ENCODE measurements around the gene GUCY1A2.
A peak's percentile ranks its signal among the peaks of the same experiment; 100 is the strongest.
"Not testable (repeated sequence)": the region's sequence is repeated elsewhere in the genome, so short reads cannot be mapped to it uniquely, and the experiment has no call there.

GUCY1A2 gene

GRCh38 chr11:106785913-106786650 is 232.2 kb downstream of the GUCY1A2 start:
- H3K36me3 ChIP-seq (ENCODE audit: insufficient read depth, low read length) = no peaks in the 10 kb centered on the region
- peak overlapping the region; percentile 24; the same call in 1 of the 2 replicates for H2AFZ ChIP-seq (ENCODE audit: low read depth, low read length)
- H3K27ac ChIP-seq (ENCODE audit: low read length) = no peak overlapping the region
- H3K4me2 ChIP-seq (ENCODE audit: insufficient read depth, low read length) = no peak overlapping the region
- H4K20me1 ChIP-seq (ENCODE audit: insufficient read depth, low read length) = no peaks in the 10 kb centered on the region
- no peak overlapping the region for H3K4me3 ChIP-seq (ENCODE audit: low read depth in 1 of 2, low read length in 2 of 2)
- H3K9ac ChIP-seq (ENCODE audit: low read depth, low read length) = no peak overlapping the region
- ATAC-seq (ENCODE audit: insufficient read depth, low read depth) (no peak), DNase-seq (no peak)
- H3K4me1 ChIP-seq (ENCODE audit: insufficient read depth, low read length) = peaks cover 7% of the 10 kb centered on the region; the same call in 1 of the 2 replicates
- no peaks in the 10 kb centered on the region for H3K79me2 ChIP-seq (ENCODE audit: insufficient read depth, low read length)
- H3K9me3 ChIP-seq (ENCODE audit: insufficient read depth, low read length, severe bottlenecking) = no peaks in the 10 kb centered on the region
- TF ChIP-seq EZH2 (IDR thresholded peaks at IDR 0.05; ENCODE audit: borderline replicate concordance, low read depth, low read length, severe bottlenecking) (no peak), CTCF (IDR thresholded peaks at IDR 0.05; ENCODE audit: borderline replicate concordance, extremely low read depth, low read length, poor library complexity, severe bottlenecking) (no peak)
- no peaks in the 10 kb centered on the region for H3K27me3 ChIP-seq (ENCODE audit: insufficient read depth, low read length, poor library complexity)

GRCh38 chr11:106777302-106777701 is 241.0 kb downstream of the GUCY1A2 start:
- H3K36me3 ChIP-seq (ENCODE audit: insufficient read depth, low read length); H3K27me3 ChIP-seq (ENCODE audit: insufficient read depth, low read length, poor library complexity); ATAC-seq (ENCODE audit: insufficient read depth, low read depth): not testable (repeated sequence)

GRCh38 chr11:106770489-106771085 is 247.7 kb downstream of the GUCY1A2 start:
- Histone ChIP-seq H2AFZ (ENCODE audit: low read depth, low read length) (no peak overlapping the region), H3K4me3 (ENCODE audit: low read depth in 1 of 2, low read length in 2 of 2) (no peak overlapping the region), H4K20me1 (ENCODE audit: insufficient read depth, low read length) (no peaks in the 10 kb centered on the region), H3K36me3 (ENCODE audit: insufficient read depth, low read length) (no peaks in the 10 kb centered on the region), H3K79me2 (ENCODE audit: insufficient read depth, low read length) (no peaks in the 10 kb centered on the region), H3K9ac (ENCODE audit: low read depth, low read length) (no peak overlapping the region), H3K9me3 (ENCODE audit: insufficient read depth, low read length, severe bottlenecking) (no peaks in the 10 kb centered on the region), H3K4me2 (ENCODE audit: insufficient read depth, low read length) (no peak overlapping the region), H3K27ac (ENCODE audit: low read length) (no peak overlapping the region), H3K4me1 (ENCODE audit: insufficient read depth, low read length) (no peaks in the 10 kb centered on the region), H3K27me3 (ENCODE audit: insufficient read depth, low read length, poor library complexity) (no peaks in the 10 kb centered on the region)
- DNase-seq = no peak
- ATAC-seq (ENCODE audit: insufficient read depth, low read depth) = no peak
- no peak for TF ChIP-seq CTCF (IDR thresholded peaks at IDR 0.05; ENCODE audit: borderline replicate concordance, extremely low read depth, low read length, poor library complexity, severe bottlenecking)
- no peak for TF ChIP-seq EZH2 (IDR thresholded peaks at IDR 0.05; ENCODE audit: borderline replicate concordance, low read depth, low read length, severe bottlenecking)

More at GRCh38 chr11:106777302-106777701, 241.0 kb downstream of the GUCY1A2 start:
- H3K9ac ChIP-seq (ENCODE audit: low read depth, low read length); H3K4me3 ChIP-seq (ENCODE audit: low read depth in 1 of 2, low read length in 2 of 2); H3K79me2 ChIP-seq (ENCODE audit: insufficient read depth, low read length); H4K20me1 ChIP-seq (ENCODE audit: insufficient read depth, low read length); DNase-seq; H3K9me3 ChIP-seq (ENCODE audit: insufficient read depth, low read length, severe bottlenecking); H3K27ac ChIP-seq (ENCODE audit: low read length); H3K4me1 ChIP-seq (ENCODE audit: insufficient read depth, low read length); H3K4me2 ChIP-seq (ENCODE audit: insufficient read depth, low read length); H2AFZ ChIP-seq (ENCODE audit: low read depth, low read length): not testable (repeated sequence)

- no peaks in the 10 kb centered on the region for H3K36me3 ChIP-seq (ENCODE audit: insufficient read depth, low read length)
- no peak overlapping the region for H3K9ac ChIP-seq (ENCODE audit: low read depth, low read length)
- no peaks in the 10 kb centered on the region for H3K9me3 ChIP-seq (ENCODE audit: insufficient read depth, low read length, severe bottlenecking)
- TF ChIP-seq CTCF (IDR thresholded peaks at IDR 0.05; ENCODE audit: borderline replicate concordance, extremely low read depth, low read length, poor library complexity, severe bottlenecking) (no peak), EZH2 (IDR thresholded peaks at IDR 0.05; ENCODE audit: borderline replicate concordance, low read depth, low read length, severe bottlenecking) (no peak)
- no peaks in the 10 kb centered on the region for H3K27me3 ChIP-seq (ENCODE audit: insufficient read depth, low read length, poor library complexity)
- no peak overlapping the region for H2AFZ ChIP-seq (ENCODE audit: low read depth, low read length)
- H3K4me1 ChIP-seq (ENCODE audit: insufficient read depth, low read length) = peaks cover 28% of the 10 kb centered on the region
- H3K4me2 ChIP-seq (ENCODE audit: insufficient read depth, low read length) = no peak overlapping the region
- H3K27ac ChIP-seq (ENCODE audit: low read length) = no peak overlapping the region
- no peak overlapping the region for H3K4me3 ChIP-seq (ENCODE audit: low read depth in 1 of 2, low read length in 2 of 2)
- no peaks in the 10 kb centered on the region for H4K20me1 ChIP-seq (ENCODE audit: insufficient read depth, low read length)
- ATAC-seq (ENCODE audit: insufficient read depth, low read depth) (no peak), DNase-seq (no peak)
- H3K79me2 ChIP-seq (ENCODE audit: insufficient read depth, low read length) = no peaks in the 10 kb centered on the region
Measured at GRCh38 chr11:106765469-106766258, 252.6 kb downstream of the GUCY1A2 start.

Measured in DND-41 (cell line).